NCI-H69 (cell line): ENCODE data around the gene CPTP.

ENCODE experiments used
- DNase-seq: peaks from one replicate; lab custom pipeline; 2025; lab: John Stamatoyannopoulos, UW

CPTP gene

DNA sequence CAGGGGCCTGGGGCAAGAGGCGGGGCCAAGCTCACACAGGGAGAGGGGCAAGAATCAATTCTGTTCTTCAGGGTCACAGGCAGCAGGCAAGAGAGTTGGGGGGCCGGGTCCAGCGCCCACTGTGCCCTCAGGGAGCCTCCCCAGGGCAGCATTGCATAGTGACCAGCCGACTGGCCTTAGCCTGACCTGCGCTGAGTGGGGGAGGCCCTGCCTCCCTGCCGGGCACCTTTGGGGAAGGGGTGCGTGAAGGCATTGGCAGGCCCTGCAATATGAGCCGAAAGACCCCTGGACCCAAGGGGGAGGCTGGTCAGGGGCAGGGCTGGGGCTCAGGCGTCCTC lies 32.2 kb upstream of the CPTP start:
- no peak for DNase-seq

DNA sequence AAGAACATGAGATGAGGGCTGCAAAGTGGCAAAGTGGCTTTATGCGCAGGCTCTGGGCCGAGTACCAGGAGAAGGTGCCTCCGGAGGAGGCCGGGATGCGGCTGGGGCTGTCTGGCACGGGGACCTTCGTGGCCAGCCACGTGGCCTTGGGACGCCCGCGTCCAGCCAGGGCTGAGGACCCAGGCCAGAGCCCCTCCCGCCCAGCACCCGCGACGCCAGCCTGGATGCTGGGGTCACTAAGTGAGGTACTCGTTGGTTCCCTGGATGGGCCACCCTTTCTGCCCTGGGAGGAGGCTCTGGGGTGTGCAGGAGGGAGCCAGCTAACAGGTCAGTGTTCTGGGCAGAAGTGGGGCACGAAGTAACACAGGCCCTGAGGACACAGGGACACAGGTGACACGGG lies 31.8 kb upstream of the CPTP start:
- DNase-seq, result no peak

DNA sequence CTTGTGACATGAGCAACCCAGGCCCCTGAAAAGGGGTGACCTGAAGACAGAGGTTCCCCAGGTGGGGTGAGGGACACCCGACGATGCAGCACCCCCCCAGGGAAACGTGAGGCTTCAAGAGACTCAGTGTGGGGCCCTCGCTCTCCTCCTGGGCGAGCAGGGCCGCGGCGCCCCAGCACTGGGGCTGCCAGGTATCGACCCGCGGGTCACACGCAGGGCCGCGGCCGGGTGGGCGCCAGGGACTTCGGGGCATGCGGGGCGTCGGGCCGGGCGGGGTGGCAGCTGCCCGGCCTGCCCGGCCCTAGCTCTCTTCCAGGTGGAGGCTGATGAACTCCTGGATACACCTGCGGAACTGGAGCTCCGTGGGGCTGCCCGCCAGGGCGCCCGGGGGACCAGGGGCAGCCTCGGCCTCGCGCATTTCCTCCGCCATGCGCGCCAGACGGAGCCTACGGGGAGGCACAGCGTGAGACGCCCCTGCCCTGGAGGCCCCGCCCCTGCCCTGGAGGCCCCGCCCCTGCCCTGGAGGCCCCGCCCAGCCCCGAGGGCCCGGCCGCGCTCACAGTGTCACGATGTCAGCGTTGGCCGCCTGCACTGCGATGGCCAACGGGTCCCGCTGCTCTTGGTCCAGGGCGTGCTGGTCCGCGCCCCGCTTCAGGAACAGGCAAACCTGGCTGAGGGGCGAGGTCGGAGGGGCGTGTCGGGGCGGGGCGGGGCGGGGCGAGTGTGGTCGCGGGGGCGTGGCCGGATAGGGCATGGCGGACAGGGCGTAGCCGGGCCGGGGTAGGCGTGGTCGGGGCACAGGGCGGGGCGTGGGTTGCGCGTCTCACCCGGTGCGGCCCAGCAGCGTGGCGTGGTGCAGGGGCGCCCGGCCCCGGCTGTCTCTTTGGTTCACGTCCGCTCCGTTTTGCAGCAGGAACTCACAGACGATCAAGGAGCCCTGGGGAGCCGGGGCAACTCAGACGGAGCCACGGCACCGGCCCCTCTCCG lies 31.0 kb upstream of the CPTP start:
- DNase-seq, result no peak

DNA sequence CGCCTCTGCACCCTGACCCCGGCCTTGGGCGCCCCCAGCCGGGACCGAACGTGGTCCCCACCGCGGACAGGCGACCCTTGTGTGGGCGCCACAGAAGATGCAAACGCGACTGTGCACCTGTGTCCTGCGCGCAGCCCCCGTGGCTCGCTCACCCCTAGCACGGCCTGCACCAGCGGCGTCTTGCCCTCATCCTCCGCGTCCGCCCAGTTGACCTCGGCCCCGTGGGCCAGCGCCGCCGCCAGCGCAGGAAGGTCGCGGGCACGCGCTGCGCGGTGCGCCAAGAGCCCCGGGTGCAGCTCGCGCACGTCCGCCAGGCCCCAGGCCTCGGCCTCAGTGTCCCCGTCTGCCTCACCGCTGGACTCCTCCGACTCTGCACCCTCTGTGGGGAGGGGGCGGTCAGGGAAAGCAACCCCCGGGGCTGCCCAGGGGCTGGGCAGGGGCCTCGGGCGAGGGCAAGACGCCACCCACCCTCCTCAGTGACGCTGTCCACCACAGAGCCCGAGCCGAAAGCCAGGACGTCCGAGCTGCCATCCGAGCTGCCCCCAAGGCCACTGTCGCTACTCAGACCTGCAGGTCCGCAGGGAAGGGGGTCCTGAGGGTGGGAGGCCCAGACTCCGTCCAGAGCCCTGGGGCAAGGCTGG lies 30.2 kb upstream of the CPTP start:
- DNase-seq, result no peak

DNA sequence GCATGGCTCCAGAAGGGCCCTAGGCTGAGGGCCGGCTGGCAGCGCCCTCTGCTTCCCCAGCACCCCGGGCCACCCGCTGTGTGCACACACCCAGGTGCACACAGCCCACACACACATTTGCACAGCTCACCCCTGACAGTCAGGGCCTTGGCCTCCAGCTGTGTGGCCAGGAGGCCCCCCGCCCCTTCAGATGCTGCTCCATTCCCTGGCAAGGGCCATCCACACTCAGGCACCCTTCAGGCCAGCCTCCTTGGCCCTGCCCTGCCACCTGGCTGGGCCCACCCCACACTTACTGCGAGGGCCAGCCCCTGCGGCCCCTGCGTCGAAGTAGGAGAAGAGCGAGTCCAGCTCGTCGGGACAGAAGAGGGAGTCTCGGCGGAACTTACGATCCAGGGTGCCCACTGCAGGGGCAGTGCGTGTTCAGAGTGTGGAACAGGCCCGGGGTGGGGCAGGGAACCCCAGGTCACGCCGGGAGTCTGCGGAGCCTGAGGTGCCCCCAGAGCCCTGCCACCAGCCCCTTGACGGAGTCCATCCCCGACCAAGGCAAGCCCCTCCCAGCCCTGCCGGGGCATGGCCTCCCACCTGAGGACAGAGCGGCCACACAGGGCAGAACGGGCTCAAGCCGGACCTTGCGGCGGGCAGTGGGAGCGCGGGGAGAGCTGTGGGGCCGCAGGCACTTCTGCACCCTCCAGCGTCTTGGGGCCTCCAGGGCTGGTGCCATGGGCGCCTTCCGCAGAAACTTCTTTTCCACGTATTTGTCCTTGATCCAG lies 29.3 kb upstream of the CPTP start:
- no peak for DNase-seq

DNA sequence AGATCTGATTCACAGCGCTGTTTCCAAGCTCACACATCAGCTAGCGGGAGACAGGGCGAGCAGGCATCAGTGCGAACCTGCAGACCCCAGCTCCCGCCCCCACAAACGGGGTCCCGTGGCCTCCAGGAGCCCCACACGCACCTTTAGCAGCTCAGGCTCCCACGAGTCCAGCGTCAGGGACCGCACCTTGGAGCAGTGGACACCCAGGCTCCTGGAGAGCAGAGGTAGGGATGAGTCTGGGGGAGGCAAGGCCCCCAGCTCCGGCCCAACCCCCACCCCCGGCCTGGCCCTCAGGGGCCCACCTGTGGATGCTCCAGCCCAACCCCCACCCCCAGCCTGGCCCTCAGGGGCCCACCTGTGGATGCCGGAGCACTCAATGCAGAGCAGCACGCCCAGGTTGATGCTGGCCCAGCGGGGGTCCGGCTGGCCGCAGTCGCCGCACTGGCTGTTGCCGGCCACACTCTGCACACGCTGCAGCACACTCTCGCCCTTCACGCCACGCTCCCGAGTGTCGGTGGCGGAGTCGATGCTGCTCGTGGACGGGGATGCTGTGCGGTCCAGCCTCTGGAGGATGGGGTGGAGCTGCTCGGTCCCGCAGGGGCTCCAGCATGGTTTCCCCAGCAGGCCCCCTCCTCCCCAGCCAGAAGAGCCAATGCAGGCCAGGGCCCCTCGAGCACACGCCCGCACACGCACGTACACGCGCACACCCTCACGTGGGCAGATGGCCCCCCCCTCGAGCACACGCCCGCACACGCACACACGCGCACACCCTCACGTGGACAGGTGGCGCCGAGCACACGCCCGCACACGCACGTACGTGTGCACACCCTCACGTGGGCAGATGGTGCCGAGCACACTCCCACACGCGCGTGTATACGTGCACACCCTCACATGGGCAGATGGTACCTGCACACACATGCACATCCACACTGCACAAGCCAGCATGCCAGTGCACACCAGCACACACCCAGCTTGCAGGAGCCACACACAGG lies 28.2 kb upstream of the CPTP start:
- no peak for DNase-seq

DNA sequence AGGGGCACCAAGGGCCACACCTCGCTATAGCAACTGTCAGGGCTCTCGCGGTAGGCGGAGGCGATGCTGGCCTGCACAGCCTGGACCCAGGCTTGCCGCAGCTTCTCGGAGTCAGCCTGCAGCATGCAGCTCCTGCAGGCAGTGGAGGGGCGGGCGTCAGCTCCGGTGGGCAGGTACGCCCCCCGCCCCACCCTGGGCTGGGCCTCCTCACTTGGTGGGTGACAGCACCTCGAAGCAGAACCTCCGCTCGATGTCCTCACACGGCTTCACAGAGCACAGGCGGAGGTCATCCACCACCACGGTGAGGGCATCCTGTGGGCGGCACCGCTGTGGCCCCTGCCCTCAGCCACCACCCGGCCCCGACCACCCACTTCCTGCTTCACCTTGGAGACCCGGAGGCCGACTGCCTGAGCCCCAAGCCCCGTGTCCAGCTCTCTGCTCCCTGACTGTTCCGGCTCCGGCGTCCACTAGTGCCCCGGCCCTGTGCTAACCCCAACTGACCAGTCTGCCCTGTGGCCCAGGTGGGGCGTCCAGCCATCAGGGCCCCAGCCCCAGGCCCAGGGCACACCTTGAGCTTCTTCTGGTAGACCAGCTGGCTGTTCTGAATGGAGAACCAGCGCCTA lies 26.7 kb upstream of the CPTP start:
- no peak for DNase-seq

DNA sequence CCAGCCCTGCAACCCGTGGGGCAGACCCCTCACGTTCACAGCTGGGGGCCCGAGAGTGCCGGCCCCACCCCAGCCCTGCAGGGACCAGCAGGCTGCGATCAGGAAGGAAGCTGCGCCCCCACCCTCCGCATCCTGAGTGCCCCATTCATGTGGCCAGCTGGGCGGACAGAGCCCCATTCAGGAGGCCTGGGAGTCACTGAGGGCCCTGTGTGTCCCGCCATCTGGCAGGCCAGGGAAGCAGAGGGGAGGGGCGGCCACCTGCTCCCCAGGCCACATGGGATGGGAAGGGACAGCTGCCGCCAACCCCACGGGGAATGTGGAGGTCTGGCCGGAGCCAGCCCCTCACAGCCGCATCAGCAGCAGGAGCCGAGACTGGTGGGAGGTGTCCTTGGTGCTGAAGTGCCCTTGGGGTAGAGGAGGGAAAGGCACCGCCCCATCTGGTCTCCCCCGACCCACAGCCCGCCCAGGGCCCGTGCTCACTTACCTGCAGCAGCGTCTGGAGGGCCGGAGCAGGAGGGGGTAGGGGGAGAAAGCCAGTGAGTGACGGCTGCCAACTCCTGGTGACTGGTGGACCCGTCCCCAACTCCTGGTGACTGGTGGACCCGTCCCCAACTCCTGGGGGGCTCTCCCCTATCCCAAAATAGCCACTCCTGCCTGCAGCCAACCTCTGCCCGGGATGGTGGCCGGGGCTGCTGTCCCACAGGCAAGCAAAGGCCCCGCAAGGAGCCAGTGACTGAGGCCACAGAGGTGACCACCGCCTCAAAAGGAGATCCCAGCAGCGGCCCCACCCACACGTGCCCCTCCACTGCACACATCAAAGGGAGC lies 25.5 kb upstream of the CPTP start:
- DNase-seq, result peak; percentile 68

DNA sequence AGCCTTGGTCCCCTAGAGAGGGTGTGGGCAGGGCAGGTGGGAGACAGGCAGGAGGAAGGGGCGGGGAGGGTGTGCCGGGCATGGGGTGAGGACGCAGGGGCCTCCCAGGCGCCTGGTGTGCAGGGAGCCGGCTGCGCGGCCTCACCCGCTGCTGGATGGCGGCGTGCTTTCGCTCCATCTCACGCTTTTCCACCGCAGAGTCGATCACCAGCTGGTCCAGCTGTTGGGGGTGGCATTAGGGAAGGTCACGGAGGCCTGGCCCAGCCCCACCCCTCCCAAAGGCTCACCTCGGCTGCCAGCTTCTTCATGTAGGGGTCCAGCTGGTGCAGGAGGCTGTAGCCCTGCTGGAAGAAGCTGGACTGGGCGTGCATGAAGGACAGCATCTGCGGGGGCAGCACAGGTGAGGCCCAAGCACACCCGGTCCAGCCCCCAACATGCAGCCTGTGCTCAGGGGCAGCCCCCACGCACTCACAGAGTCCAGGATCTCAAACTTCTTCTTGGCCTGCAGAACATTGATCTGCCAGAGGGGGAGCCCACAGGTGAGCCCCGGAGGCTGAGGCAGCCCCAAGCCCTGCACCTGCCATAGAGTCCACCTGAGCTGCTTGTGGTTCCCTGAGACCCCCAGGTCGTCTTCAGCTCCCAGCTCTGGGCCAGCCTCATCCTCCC lies 24.8 kb upstream of the CPTP start:
- peak; percentile 32 for DNase-seq

DNA sequence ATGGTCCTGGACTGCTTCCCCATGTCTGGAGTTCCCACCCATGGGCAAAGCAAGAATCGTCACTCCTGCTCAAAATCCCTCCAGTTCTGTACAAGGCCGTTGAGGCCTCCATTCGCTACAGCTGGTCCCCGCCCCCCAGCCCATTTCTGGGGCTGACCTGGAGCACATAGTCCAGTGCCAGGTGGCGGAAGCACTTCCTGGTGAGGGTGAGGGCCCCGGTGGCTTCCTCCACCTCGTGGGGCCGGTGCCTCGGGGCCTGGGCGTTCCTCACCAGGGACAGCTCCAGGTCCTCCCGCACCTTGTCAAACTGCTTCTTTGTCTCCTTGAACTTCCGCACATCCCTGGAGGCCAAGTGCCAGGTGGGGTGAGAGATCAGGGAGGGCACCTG lies 24.3 kb upstream of the CPTP start:
- DNase-seq, result no peak

DNA sequence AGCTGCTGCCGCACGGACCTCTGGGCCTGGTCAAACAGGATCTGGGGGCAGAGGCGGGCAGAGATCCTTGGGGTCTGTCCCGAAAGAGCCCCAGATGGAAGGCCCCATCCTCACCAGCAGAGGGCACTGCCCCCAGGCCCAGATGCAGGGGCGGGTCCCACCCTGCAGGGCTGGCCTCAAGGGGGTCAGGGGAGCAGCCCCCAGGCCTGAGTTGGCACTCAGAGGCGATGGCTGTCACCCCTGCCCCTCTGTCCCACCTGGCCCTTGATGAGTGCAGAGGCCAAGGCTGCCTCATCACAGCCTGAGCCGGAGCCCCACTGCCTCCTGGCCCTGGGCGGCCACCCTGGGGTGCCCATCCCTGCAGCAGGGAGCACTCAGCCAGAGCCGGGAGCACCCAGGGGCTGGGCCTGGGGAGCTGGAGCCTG lies 22.6 kb upstream of the CPTP start:
- no peak for DNase-seq

DNA sequence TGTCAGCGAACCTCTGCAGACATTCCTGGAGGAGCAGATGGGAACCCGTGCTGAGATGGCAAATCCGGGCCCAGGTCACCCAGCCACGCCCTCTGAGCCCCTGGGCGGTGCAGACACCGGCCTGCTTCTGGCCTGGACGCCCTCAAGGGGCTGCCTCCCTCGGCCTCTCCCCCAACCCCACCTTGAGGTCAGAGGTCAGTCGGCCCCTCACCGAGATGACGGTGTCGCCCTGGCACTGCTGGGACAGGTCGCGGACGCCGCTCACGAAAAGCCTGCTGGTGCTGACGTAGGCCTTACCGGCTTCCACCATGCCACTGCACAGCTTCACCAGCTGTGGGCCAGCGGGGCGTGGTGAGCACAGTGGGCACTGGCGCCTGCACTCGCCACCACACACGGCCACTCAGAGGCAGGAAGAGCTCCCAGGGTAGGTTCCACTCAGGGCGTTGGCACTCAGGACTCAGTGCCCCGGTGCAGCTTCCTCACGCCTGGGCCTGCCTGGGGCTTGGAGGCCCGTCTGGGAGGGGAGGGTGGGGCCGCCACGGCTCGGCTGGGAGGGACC lies 21.6 kb upstream of the CPTP start:
- DNase-seq, result no peak

DNA sequence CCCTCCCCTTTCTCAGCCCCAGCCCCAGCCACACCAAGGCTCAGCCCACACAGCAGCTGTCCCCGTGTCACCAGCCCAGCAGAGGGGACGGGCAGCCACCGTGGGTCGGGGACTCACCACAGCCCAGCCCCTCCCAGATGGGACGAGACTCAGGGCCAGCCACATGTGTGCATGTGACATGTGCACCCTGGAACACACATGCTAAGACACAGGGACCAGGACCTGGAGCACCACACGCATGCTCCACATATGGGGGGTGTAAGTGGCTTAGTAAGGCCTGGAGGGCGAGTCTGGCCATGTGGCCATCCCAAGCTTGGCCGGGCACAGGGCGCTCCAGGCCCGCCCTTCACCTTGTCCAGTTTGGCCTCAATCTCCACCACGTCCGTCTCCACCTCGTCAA lies 20.9 kb upstream of the CPTP start:
- no peak for DNase-seq

DNA sequence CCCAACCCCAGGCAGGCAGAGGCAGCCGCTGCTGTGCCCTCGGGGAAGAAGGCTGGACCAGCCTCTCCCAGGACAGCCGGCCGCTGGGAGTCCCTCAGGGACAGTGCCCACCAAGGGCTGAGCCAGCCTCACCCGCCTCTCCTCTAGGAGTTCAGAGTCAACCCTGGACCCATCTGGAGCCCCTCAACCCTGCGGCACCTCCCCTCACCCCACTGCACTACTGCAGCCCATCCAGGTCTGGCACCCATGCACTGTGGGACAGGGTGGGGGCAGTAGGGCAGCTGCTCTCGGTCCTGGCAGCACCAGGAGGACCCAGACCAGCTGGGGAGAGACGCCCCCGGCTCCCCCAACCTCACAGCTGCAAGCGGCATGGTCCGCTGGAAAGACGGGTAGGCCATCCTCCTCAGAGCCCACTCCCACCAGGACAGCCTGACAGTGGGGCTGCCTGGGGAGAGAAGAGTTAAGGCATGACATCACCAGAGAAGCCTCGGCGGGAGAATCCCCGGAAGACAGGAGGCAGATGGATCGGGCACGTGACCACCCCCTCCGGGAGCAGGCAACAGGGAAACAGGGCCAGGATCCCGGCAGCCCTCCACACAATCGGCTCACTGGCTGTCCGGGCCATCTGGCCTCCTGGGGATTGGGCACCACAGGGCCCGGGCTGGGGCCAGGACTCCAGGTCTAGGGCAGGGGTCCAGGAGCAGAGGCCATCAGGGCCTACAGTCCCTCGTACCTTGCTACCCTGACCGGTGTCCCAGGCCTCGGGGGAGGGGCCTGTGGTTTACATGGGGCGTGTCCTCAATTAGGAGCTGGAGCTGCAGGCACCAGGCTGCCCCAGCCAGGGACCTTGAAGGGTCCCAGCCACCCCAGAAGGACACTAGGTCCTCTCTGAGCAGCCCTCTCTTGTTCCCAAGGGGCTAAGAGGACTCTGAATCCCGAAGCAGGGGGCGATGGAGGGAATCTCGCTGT lies 20.0 kb upstream of the CPTP start:
- peak; percentile 86 for DNase-seq

DNA sequence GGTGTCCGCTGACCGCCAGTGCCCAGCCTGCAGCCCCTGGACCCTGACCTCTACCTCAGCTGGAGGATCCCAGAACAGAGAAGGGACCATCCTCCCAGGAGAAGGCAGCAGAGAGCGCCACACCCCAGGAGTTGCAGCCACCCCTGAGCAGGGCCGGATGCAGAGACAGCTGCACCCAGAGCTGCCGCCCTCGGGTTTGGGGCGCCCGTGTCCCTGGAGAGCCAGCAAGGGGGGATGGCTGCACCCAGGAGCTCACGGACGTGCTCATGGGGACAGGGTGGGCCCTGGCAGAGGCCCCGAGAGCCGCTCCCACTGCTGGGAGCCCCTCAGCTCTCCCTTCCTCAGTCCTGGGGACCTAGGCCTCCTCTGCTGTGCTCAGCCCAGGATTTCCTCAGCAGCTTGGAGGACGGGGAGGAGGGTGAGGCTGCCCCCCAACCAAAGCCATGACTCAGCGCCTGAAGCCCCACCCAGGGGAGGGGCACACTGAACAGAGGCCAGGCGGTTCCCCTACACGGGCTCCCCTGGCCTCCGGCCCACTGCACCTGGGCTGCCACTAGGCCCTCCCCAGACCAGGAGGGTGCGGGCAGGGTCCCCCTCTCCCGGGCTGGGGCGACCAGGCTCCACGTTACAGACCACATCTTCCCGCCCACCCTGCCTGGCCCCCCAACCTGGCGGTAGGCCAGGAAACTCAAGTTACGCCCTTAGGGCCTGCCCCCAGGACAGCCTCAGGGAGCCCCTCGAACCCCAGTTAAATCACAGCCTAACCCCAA lies 19.1 kb upstream of the CPTP start:
- DNase-seq, result peak; percentile 71

DNA sequence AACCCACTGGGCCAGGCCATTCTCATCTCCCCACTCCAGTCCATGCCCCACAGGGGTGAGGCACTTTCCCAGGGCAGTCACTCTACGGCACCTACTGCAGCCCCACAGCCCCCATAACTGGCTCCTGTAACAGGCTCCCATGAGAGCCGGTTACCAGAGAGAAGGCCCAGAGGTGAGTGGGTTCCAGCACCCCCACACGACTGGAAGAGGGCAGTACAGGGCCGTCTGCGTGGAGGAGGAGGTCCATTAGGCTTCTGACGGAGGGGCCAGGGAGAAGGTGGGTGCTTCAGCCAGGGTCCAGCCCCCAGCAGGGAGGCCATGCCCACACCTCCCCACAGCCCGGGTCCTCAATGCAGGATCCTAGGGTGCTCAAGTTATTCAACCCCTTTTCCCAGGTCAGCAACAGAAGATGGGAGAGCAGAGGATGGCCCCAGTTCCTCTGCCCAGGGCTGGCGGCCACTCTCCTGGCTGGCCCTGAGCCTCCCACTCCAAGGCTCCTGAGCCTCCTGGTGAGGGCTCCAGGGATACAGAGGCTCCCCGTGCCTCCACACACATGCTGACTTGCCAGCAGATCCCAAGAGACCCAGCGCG lies 18.4 kb upstream of the CPTP start:
- DNase-seq, result peak; percentile 46
